H1 (cell line): ENCODE measurements around the gene CGN. TPM values are rescaled to one million over a fixed set of nuclear protein-coding genes. Genes with fewer than 3 reads are reported as not detected.

Experiments used
- ATF2 ChIP-seq: IDR thresholded peaks from 2 replicates; pipeline ENCODE4 v1.6.1; 2012; ENCODE audit warnings: low read length, inconsistent platforms
- CHD1 ChIP-seq: IDR thresholded peaks from 2 replicates; pipeline ENCODE4 v1.6.1; 2012; ENCODE audit warnings: low read depth, low read length, improper control_type of control experiment
- CHD7 ChIP-seq: fragments of 300-600 bp; sonication (generic); IDR thresholded peaks from 2 replicates; pipeline ENCODE4 v1.7.1; 2012; ENCODE audit warnings: low read length, moderate library complexity, mild to moderate bottlenecking, inconsistent platforms; ENCODE audit not compliant: insufficient replicate concordance
- SP1 ChIP-seq: IDR thresholded peaks from 2 replicates; pipeline ENCODE4 v1.6.1; 2011; ENCODE audit warnings: low read depth, low read length
- SP4 ChIP-seq: IDR thresholded peaks from 2 replicates; pipeline ENCODE4 v1.6.1; 2012; ENCODE audit warnings: low read length, inconsistent platforms
- polyA plus RNA-seq, 7 experiments: library from polyadenylated mRNA; depleted of rRNA in 3 of 7; stranded (reverse) in 5 of 7; unstranded in 2 of 7; fragments of >200 nt in 5 of 7; fragments of 200-250 nt in 2 of 7; gene quantifications; 1 replicate in 5 of 7; 2 replicates in 1 of 7; 4 replicates in 1 of 7; pipeline versions ENCODE4 v1.2.1 to v1.2.3, GENCODE V29; 2011 to 2013; ENCODE audit warnings: missing spikeins in 2 of 7, mixed read lengths in 2 of 7
- total RNA-seq: library from RNA; stranded (reverse); fragmentation: NEBNext Ultra II Directional; extraction: Animal tissue kit (Norgen Biotek cat#: 25700); gene quantifications from 2 replicates; pipeline ENCODE4 v1.2.1, GENCODE V29; 2021
- TF ChIP-seq, protein P1 (sequence below): IDR thresholded peaks from 2 replicates; pipeline ENCODE4 v1.6.1; 2012; ENCODE audit warnings: inconsistent platforms

The CGN gene
- total and polyA plus RNA-seq, 2 of the 8 experiments (the other 6 are each of a cell fraction or from before 2014, with no cell fraction given): 15.9 to 52.7 TPM

DNA sequence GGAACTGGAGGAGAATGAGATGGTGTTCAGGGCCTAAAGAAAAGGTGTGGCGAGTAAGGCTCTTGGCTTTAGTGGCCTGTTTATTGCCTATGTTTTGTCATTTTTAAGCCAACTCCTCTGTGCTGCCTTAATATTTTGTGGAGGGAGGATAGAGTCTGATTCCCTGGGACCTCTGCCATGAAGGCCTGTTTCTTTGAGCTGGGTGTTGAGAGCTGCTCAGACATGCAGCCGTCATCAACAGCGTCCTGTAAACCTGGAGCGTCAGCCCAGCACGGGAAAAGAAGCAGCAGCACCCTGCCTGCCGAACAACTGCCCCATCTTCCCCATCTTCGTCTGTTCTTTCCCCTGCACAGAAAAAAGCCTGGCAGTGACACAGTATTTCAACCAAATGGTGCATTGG lies 73.6 kb downstream of the CGN start (continued):
- TF ChIP-seq CHD7: no peak
- no peak for TF ChIP-seq CHD1
- no peak for TF ChIP-seq SP1
- TF ChIP-seq, protein P1, sequence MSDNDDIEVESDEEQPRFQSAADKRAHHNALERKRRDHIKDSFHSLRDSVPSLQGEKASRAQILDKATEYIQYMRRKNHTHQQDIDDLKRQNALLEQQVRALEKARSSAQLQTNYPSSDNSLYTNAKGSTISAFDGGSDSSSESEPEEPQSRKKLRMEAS: no peak
- TF ChIP-seq SP4: no peak
- TF ChIP-seq ATF2: no peak
